HG03045 (cell line): ENCODE measurements around the gene HAUS8.

ENCODE experiments used
- ATAC-seq: cut with Tn5 transposase; IDR thresholded peaks from one replicate; pipeline ENCODE4 v1.9.1; 2021; ENCODE audit warnings: mild to moderate bottlenecking, moderate library complexity; ENCODE audit not compliant: unreplicated experiment

Gene HAUS8

GRCh38 chr19:17002455-17002854 lies 72.8 kb downstream of the HAUS8 start:
- ATAC-seq, result no peak

- ATAC-seq, result no peak
Measured at GRCh38 chr19:17001603-17002183, 73.6 kb downstream of the HAUS8 start.
